ENCODE results near the gene PIK3CD. TPM values are rescaled to one million over a fixed set of nuclear protein-coding genes. Genes with fewer than 3 reads are reported as not detected.
A peak's percentile ranks its signal among the peaks of the same experiment; 100 is the strongest.

The PIK3CD gene
- total and polyA plus RNA-seq, 10 of the 15 experiments (the other 5 are each of a cell fraction or from before 2014, with no cell fraction given), result 7.0 to 101 (median 51.1) TPM

DNA sequence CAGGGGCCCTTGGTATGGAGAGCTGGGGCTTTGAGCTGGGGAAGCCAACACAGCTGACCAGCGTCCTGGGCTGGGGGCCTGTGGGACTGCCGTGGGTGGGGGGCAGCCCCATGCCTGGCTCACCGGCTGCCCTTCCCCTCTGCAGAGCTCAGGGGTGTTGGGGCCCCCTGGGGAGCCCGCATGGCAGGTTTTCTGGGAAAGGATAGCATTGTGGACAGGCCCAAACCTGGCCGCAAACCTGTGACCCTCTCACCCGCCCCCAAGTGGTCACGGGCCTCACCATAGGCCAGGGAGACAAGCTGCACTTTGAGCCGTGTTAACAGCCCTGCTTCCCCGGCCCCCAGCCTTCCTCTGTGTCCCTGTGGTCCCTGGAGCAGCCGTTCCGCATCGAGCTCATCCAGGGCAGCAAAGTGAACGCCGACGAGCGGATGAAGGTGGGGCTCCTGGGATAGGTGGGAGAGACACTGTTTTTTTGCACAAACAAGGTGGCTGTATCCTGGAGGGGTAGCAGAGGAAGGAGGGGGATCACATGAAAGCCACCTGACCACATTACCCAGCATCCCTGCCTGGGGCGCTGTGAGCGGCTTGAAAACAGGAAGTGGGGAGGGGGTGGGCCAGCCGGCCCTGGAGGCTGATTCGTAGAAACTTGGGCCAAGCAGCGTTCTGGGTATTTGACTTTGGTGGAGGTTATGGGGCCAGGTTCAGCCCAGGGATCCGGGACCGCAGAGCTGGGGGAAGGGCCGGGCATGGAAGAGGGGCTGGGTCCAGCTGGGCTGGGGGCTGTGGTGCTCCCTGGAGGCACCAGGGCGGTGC is 65.9 kb downstream of the PIK3CD start (continued):
- TF ChIP-seq, protein P1, sequence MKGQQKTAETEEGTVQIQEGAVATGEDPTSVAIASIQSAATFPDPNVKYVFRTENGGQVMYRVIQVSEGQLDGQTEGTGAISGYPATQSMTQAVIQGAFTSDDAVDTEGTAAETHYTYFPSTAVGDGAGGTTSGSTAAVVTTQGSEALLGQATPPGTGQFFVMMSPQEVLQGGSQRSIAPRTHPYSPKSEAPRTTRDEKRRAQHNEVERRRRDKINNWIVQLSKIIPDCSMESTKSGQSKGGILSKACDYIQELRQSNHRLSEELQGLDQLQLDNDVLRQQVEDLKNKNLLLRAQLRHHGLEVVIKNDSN (IDR thresholded peaks at IDR 0.05; ENCODE audit: borderline replicate concordance, extremely low read length, insufficient read depth, low read depth, low read length), result peak; percentile 85
- TF ChIP-seq, protein P2, sequence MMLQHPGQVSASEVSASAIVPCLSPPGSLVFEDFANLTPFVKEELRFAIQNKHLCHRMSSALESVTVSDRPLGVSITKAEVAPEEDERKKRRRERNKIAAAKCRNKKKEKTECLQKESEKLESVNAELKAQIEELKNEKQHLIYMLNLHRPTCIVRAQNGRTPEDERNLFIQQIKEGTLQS (IDR thresholded peaks at IDR 0.05; ENCODE audit: borderline replicate concordance, extremely low read depth, low read depth, low read length), result peak; percentile 89; the same call in 1 of the 2 replicates
- TF ChIP-seq, protein P3, sequence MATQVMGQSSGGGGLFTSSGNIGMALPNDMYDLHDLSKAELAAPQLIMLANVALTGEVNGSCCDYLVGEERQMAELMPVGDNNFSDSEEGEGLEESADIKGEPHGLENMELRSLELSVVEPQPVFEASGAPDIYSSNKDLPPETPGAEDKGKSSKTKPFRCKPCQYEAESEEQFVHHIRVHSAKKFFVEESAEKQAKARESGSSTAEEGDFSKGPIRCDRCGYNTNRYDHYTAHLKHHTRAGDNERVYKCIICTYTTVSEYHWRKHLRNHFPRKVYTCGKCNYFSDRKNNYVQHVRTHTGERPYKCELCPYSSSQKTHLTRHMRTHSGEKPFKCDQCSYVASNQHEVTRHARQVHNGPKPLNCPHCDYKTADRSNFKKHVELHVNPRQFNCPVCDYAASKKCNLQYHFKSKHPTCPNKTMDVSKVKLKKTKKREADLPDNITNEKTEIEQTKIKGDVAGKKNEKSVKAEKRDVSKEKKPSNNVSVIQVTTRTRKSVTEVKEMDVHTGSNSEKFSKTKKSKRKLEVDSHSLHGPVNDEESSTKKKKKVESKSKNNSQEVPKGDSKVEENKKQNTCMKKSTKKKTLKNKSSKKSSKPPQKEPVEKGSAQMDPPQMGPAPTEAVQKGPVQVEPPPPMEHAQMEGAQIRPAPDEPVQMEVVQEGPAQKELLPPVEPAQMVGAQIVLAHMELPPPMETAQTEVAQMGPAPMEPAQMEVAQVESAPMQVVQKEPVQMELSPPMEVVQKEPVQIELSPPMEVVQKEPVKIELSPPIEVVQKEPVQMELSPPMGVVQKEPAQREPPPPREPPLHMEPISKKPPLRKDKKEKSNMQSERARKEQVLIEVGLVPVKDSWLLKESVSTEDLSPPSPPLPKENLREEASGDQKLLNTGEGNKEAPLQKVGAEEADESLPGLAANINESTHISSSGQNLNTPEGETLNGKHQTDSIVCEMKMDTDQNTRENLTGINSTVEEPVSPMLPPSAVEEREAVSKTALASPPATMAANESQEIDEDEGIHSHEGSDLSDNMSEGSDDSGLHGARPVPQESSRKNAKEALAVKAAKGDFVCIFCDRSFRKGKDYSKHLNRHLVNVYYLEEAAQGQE (IDR thresholded peaks at IDR 0.05; ENCODE audit: low read depth, low read length), result no peak
- TF ChIP-seq ZNF592 (IDR thresholded peaks at IDR 0.05), result no peak
- peak; percentile 33 for TF ChIP-seq MEF2B (IDR thresholded peaks at IDR 0.05; ENCODE audit: partially characterized antibody, poor library complexity, severe bottlenecking)
- peak; percentile 38; the same call in 1 of the 2 replicates for TF ChIP-seq TCF12 (IDR thresholded peaks at IDR 0.05; ENCODE audit: low read depth, low read length)
- 0 out of 6 replicates have a peak, but pooled peaks of 1 of the 3 experiments have one; percentile 7 for TF ChIP-seq CTCF (IDR thresholded peaks at IDR 0.05 in 2 of 3, conservative IDR thresholded peaks at IDR 0.05 in 1 of 3; ENCODE audit: control insufficient read depth in 2 of 3, extremely low read depth in 1 of 3, insufficient read depth in 1 of 3, low read depth in 3 of 3, low read length in 3 of 3)
- TF ChIP-seq ESRRA (IDR thresholded peaks at IDR 0.05; ENCODE audit: low read length), result no peak
- TF ChIP-seq CBX3 (IDR thresholded peaks at IDR 0.05; ENCODE audit: borderline replicate concordance, low read depth), result no peak
- TF ChIP-seq TARDBP (IDR thresholded peaks at IDR 0.05; ENCODE audit: borderline replicate concordance), result no peak
- TF ChIP-seq CBX5 (IDR thresholded peaks at IDR 0.05; ENCODE audit: low read depth), result no peak
- no peak for TF ChIP-seq BMI1 (IDR thresholded peaks at IDR 0.05; ENCODE audit: borderline replicate concordance)
- no peak for TF ChIP-seq RCOR1 (conservative IDR thresholded peaks at IDR 0.05; ENCODE audit: low read depth, low read length)
- no peak for TF ChIP-seq SMARCA5 (IDR thresholded peaks at IDR 0.05)
- TF ChIP-seq PAX5 (IDR thresholded peaks at IDR 0.05; ENCODE audit: borderline replicate concordance, low read depth, low read length), result peak; percentile 10; the same call in 1 of the 2 replicates
